Right lobe of liver (tissue), 6 donors: ENCODE data around the gene CREB3L2. TPM values are rescaled to one million over a fixed set of nuclear protein-coding genes. Genes with fewer than 3 reads are reported as not detected.
"Not testable (repeated sequence)": the region's sequence is repeated elsewhere in the genome, so short reads cannot be mapped to it uniquely, and the experiment has no call there.

Experiments used
- ATAC-seq, 4 donors: fragments of 200-7000 bp; cut with Tn5 transposase; one replicate each; pipeline ENCODE4 v1.9.1; 2020; ENCODE audit warnings: mild to moderate bottlenecking in 4 of 4, moderate library complexity in 4 of 4
- DNase-seq, 3 donors: peaks; one replicate each; pipeline ENCODE4 v3.0.0-alpha.2; 2020
- H3K27ac ChIP-seq, 3 donors: fragments of 200-600 bp; one replicate each; pipeline ENCODE4 v1.8.0; 2022
- H3K27me3 ChIP-seq, 2 donors: fragments of 200-600 bp; one replicate each; pipeline ENCODE4 v1.8.0; 2022
- H3K36me3 ChIP-seq, 4 donors: fragments of 200-600 bp; sonication (generic) in 1 of 4; one replicate each; pipeline versions ENCODE4 v1.5.1 to v1.8.0; 2017 to 2022; ENCODE audit warnings: control low read depth in 1 of 4
- H3K4me1 ChIP-seq, 4 donors: fragments of 200-600 bp; sonication (generic) in 1 of 4; one replicate each; pipeline versions ENCODE4 v1.5.1 to v1.8.0; 2017 to 2022; ENCODE audit warnings: control low read depth in 1 of 4
- H3K4me3 ChIP-seq, 3 donors: fragments of 200-600 bp; one replicate each; pipeline ENCODE4 v1.8.0; 2022
- H3K9me3 ChIP-seq, 4 donors: fragments of 200-600 bp; sonication (generic) in 1 of 4; one replicate each; pipeline versions ENCODE4 v1.5.1 to v1.8.0; 2017 to 2022; ENCODE audit warnings: control low read depth in 1 of 4
- POLR2A ChIP-seq: fragments of 450-650 bp; IDR thresholded peaks from one replicate; pipeline ENCODE4 v1.6.1; 2017; ENCODE audit warnings: antibody characterized with exemption, mild to moderate bottlenecking
- WGBS: methylation state at CpG from one replicate; pipeline ENCODE4 v1.1.6; 2018; ENCODE audit warnings: low coverage, low lambda C conversion rate; ENCODE audit not compliant: insufficient coverage; ENCODE audit errors: missing lambda C conversion rate; 5-methylcytosine and 5-hydroxymethylcytosine counted together
- intact Hi-C, 2 donors: fragments of 100-400 bp; cut with DNase I; formaldehyde crosslinking; loops; one replicate each; pipeline versions ENCODE4 v1.11.2 to v1.14.1; 2022
- total RNA-seq, 6 experiments: library from RNA; depleted of rRNA in 2 of 6; stranded (reverse); fragments of >200 nt in 2 of 6; fragmentation: NEBNext Ultra II Directional in 3 of 6; extraction: Animal tissue kit (Norgen Biotek cat#: 25700) in 3 of 6; gene quantifications; one replicate each; pipeline versions ENCODE4 v1.1.0 to v1.2.4, GENCODE V29; 2016 to 2023
- TF ChIP-seq, protein P1 (sequence below), 4 donors: fragments of 200-600 bp in 3 of 4; fragments of 450-650 bp in 1 of 4; IDR thresholded peaks; one replicate each; pipeline versions ENCODE4 v1.5.1 to v1.8.0; 2016 to 2022; ENCODE audit warnings: antibody characterized with exemption in 4 of 4, mild to moderate bottlenecking in 2 of 4
- donor health status: DM: no; HTN: yes; CAD: no.
- donor health status: DM: no; HTN: no; CAD: no.
- donor health status: DM: no; HTN: no; CAD: no.
- donor health status: DM: no; HTN: yes; CAD: no.
- donor health status: DM: no; HTN: yes; CAD: no.

Gene CREB3L2
- total RNA-seq, 6 experiments from 2014 or later: 11.5 to 29.9 (median 18.2) TPM

DNA sequence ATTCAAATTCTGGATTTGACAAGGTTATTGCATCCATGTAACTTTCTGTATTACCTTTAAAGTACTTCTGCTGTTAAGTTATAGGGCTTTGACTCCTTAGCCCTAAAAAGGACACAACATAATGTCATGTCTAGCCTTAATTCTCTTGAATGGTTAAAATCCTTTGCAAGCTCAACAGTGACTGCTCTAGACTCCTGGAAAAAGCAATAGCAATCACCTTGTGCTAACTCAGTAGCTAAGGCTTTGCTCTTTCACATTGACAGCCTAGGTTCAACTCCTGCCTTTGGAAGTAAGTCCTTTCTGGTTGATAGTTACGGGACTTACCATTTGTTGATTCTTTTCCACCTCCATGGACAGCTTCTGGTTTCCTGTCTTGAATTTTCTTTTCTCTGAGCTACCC, 16.1 kb upstream of the CREB3L2 start:
- intact Hi-C loops: no loop called here
- WGBS: 86% methylated on average over 1 of the region's 1 CpG
- no peaks in the 10 kb centered on the region for H3K9me3 ChIP-seq
- H3K4me1 ChIP-seq: no peaks in the 10 kb centered on the region
- H3K27ac ChIP-seq: no peak overlapping the region
- H3K27me3 ChIP-seq: no peaks in the 10 kb centered on the region
- no peaks in the 10 kb centered on the region for H3K36me3 ChIP-seq
- DNase-seq (no peak), ATAC-seq (no peak)
- TF ChIP-seq POLR2A: no peak
- TF ChIP-seq, protein P1, sequence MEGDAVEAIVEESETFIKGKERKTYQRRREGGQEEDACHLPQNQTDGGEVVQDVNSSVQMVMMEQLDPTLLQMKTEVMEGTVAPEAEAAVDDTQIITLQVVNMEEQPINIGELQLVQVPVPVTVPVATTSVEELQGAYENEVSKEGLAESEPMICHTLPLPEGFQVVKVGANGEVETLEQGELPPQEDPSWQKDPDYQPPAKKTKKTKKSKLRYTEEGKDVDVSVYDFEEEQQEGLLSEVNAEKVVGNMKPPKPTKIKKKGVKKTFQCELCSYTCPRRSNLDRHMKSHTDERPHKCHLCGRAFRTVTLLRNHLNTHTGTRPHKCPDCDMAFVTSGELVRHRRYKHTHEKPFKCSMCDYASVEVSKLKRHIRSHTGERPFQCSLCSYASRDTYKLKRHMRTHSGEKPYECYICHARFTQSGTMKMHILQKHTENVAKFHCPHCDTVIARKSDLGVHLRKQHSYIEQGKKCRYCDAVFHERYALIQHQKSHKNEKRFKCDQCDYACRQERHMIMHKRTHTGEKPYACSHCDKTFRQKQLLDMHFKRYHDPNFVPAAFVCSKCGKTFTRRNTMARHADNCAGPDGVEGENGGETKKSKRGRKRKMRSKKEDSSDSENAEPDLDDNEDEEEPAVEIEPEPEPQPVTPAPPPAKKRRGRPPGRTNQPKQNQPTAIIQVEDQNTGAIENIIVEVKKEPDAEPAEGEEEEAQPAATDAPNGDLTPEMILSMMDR (IDR thresholded peaks at IDR 0.05): no peak
- no peak overlapping the region for H3K4me3 ChIP-seq

DNA sequence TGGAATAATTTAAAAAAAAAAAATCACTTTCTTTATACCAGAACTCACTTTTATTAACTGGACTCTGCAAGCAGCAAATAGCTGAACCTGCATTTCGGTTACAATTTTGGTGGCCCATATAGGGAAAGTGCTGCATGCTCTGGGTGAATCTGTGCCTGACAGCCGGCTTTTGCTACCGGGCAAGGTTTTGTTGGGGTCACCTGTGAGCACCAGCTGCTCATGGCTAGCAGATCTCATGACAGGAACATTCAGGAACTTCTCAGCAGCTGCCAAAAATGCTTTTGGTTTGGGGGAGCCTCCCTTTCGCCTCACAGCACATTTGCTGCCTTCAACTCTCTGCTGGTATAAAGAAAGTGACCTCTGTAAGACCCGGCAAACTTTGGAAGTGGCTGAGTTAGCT, 13.2 kb upstream of the CREB3L2 start:
- intact Hi-C loops: no loop called here
- H3K27me3 ChIP-seq: no peaks in the 10 kb centered on the region
- TF ChIP-seq, protein P1 (IDR thresholded peaks at IDR 0.05): no peak
- no peak for TF ChIP-seq POLR2A
- no peak overlapping the region for H3K27ac ChIP-seq
- H3K9me3 ChIP-seq: no peaks in the 10 kb centered on the region
- no peaks in the 10 kb centered on the region for H3K36me3 ChIP-seq
- ATAC-seq (no peak), DNase-seq (no peak)
- WGBS: 100% methylated on average over 2 of the region's 5 CpGs
- H3K4me1 ChIP-seq: peaks cover 0 to 4% (median 0%) of the 10 kb centered on the region in 4 donors
- no peak overlapping the region for H3K4me3 ChIP-seq

DNA sequence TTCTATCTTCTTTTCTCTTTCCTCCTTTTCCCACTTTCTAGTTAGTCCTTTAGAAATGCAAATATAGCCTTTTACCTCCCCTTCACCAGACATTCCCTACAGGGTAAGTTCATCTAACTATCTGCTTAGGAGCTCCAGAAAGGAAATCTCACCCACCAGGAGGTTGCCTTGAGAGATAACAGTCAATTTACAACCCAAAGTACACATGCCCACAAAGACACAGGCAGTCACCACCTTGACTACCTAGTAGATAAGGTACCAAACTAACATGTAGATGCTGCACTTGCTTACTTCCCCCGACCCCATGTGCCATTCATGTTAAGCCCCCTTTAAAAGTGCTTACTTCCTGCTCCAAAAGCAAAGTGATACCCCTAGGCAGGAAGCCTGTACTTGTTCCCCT, 12.8 kb upstream of the CREB3L2 start:
- H3K27ac ChIP-seq: no peak overlapping the region
- TF ChIP-seq, protein P1 (IDR thresholded peaks at IDR 0.05): no peak
- no peak for TF ChIP-seq POLR2A
- no peak for DNase-seq
- no peak for ATAC-seq
- no peaks in the 10 kb centered on the region for H3K27me3 ChIP-seq
- H3K9me3 ChIP-seq: no peaks in the 10 kb centered on the region
- H3K36me3 ChIP-seq: no peaks in the 10 kb centered on the region
- H3K4me3 ChIP-seq: no peak overlapping the region
- peaks cover 0 to 4% (median 0%) of the 10 kb centered on the region in 4 donors for H3K4me1 ChIP-seq
- WGBS: 83% methylated on average over 1 of the region's 1 CpG
- intact Hi-C loops: no loop called here

GRCh38 chr7:138014201-138014600, 12.3 kb upstream of the CREB3L2 start:
- intact Hi-C loops, ATAC-seq, H3K27ac ChIP-seq, H3K9me3 ChIP-seq, DNase-seq, H3K27me3 ChIP-seq, H3K36me3 ChIP-seq, H3K4me1 ChIP-seq, H3K4me3 ChIP-seq: not testable (repeated sequence)
- 82% methylated on average over 4 of the region's 4 CpGs for WGBS

- H3K27ac ChIP-seq: no peak overlapping the region
- H3K9me3 ChIP-seq: no peaks in the 10 kb centered on the region
- peaks cover 0 to 4% (median 0%) of the 10 kb centered on the region in 4 donors for H3K4me1 ChIP-seq
- TF ChIP-seq POLR2A: no peak
- TF ChIP-seq, protein P1 (IDR thresholded peaks at IDR 0.05): no peak
- no peaks in the 10 kb centered on the region for H3K27me3 ChIP-seq
- intact Hi-C loops: loop anchor here (5.0 kb wide), 2 partner anchors 102 to 107 kb away; no protein-coding TSS in a partner anchor
- DNase-seq (no peak), ATAC-seq (no peak)
- H3K36me3 ChIP-seq: no peaks in the 10 kb centered on the region
- 100% methylated on average over 1 of the region's 1 CpG for WGBS
- H3K4me3 ChIP-seq: no peak overlapping the region
Observed at GRCh38 chr7:138009350-138009653, 7.4 kb upstream of the CREB3L2 start.
